ENCODE results near the gene RFTN1. TPM values are rescaled to one million over a fixed set of nuclear protein-coding genes. Genes with fewer than 3 reads are reported as not detected.
"Not testable (repeated sequence)": the region's sequence is repeated elsewhere in the genome, so short reads cannot be mapped to it uniquely, and the experiment has no call there.

Gene RFTN1
- total RNA-seq, 2 experiments from 2014 or later, result 111 to 114 TPM

- CTCF ChIA-PET, POLR2A ChIA-PET: not testable (repeated sequence)
Measured at GRCh38 chr3:16310486-16310885, 203.0 kb downstream of the RFTN1 start.

GRCh38 chr3:16309558-16309957 is 203.9 kb downstream of the RFTN1 start:
- ChIA-PET CTCF (interaction anchor here (1.2 kb wide), 1 partner anchor 15 kb away, joined by 5 read pairs; no protein-coding TSS in a partner anchor), POLR2A (no interaction called here)

- POLR2A ChIA-PET, result interaction anchor here (1.5 kb wide), 1 partner anchor 44 kb away, joined by 5 read pairs; the partner anchor contains the start of genes DPH3 and OXNAD1
- CTCF ChIA-PET, result interaction anchor here (0.7 to 2.3 kb wide), 3 partner anchors 14 to 20 kb away, joined by 3 to 9 read pairs (median 5); no protein-coding TSS in a partner anchor
Measured at GRCh38 chr3:16308727-16309126, 204.8 kb downstream of the RFTN1 start.

- ChIA-PET POLR2A (interaction anchor here (1.5 kb wide), 1 partner anchor 43 kb away, joined by 5 read pairs; the partner anchor contains the start of genes DPH3 and OXNAD1), CTCF (interaction anchor here (0.6 to 2.3 kb wide), 5 partner anchors 13 to 200 kb away, joined by 3 to 9 read pairs (median 3); no protein-coding TSS in a partner anchor)
Measured at GRCh38 chr3:16307832-16308531, 205.5 kb downstream of the RFTN1 start.

GRCh38 chr3:16305111-16305541 is 208.4 kb downstream of the RFTN1 start:
- POLR2A ChIA-PET, result interaction anchor here (0.6 kb wide), 1 partner anchor 212 kb away, joined by 3 read pairs; no protein-coding TSS in a partner anchor
- CTCF ChIA-PET, result interaction anchor here (1.7 to 3.8 kb wide), 2 partner anchors 14 to 16 kb away, joined by 14 to 19 read pairs; no protein-coding TSS in a partner anchor

GRCh38 chr3:16304061-16305010 is 209.2 kb downstream of the RFTN1 start:
- POLR2A ChIA-PET, result interaction anchor here (1.3 kb wide), 1 partner anchor 18 kb away, joined by 3 read pairs; no protein-coding TSS in a partner anchor
- CTCF ChIA-PET, result interaction anchor here (1.1 to 3.8 kb wide), 4 partner anchors 9 to 94 kb away, joined by 3 to 19 read pairs (median 8); no protein-coding TSS in a partner anchor

GRCh38 chr3:16303037-16303575 is 210.4 kb downstream of the RFTN1 start:
- POLR2A ChIA-PET, result no interaction called here
- CTCF ChIA-PET, result interaction anchor here (0.5 to 3.8 kb wide), 4 partner anchors 10 to 92 kb away, joined by 3 to 19 read pairs (median 4); no protein-coding TSS in a partner anchor

GRCh38 chr3:16302082-16302631 is 211.3 kb downstream of the RFTN1 start:
- ChIA-PET POLR2A (no interaction called here), CTCF (interaction anchor here (1.2 kb wide), 1 partner anchor 13 kb away, joined by 3 read pairs; no protein-coding TSS in a partner anchor)

GRCh38 chr3:16301507-16301906 is 212.0 kb downstream of the RFTN1 start:
- POLR2A ChIA-PET, result interaction anchor here (0.6 kb wide), 1 partner anchor 739 kb away, joined by 3 read pairs; no protein-coding TSS in a partner anchor
- CTCF ChIA-PET, result interaction anchor here (1.0 to 2.2 kb wide), 6 partner anchors 12 to 240 kb away, joined by 3 to 12 read pairs (median 6); partner anchors contain the start of genes DPH3 and OXNAD1

- CTCF ChIA-PET, result interaction anchor here (0.6 to 2.2 kb wide), 8 partner anchors 11 to 240 kb away, joined by 3 to 12 read pairs (median 6); partner anchors contain the start of genes DPH3 and OXNAD1
- POLR2A ChIA-PET, result no interaction called here
Measured at GRCh38 chr3:16300881-16301359, 212.6 kb downstream of the RFTN1 start.

- POLR2A ChIA-PET, result interaction anchor here (0.6 kb wide), 1 partner anchor 597 kb away, joined by 3 read pairs; no protein-coding TSS in a partner anchor
Measured at GRCh38 chr3:16300307-16300706, 213.2 kb downstream of the RFTN1 start.

GRCh38 chr3:16299746-16300145 is 213.8 kb downstream of the RFTN1 start:
- CTCF ChIA-PET, result interaction anchor here (0.6 to 2.2 kb wide), 3 partner anchors 8 to 28 kb away, joined by 3 to 12 read pairs (median 6); no protein-coding TSS in a partner anchor
- POLR2A ChIA-PET, result no interaction called here

More at GRCh38 chr3:16300307-16300706, 213.2 kb downstream of the RFTN1 start:
- CTCF ChIA-PET, result interaction anchor here (0.6 to 2.2 kb wide), 7 partner anchors 9 to 35 kb away, joined by 3 to 12 read pairs (median 6); partner anchors contain the start of genes DPH3 and OXNAD1

- POLR2A ChIA-PET, result no interaction called here
Measured at GRCh38 chr3:16298891-16299290, 214.6 kb downstream of the RFTN1 start.

GRCh38 chr3:16297997-16298885 is 215.3 kb downstream of the RFTN1 start:
- ChIA-PET CTCF (no interaction called here), POLR2A (no interaction called here)

More at GRCh38 chr3:16298891-16299290, 214.6 kb downstream of the RFTN1 start:
- CTCF ChIA-PET, result no interaction called here

GRCh38 chr3:16295298-16295890 is 218.1 kb downstream of the RFTN1 start:
- ChIA-PET POLR2A (interaction anchor here (1.2 kb wide), 1 partner anchor 11 kb away, joined by 3 read pairs; no protein-coding TSS in a partner anchor), CTCF (interaction anchor here (1.3 to 2.1 kb wide), 4 partner anchors 12 to 217 kb away, joined by 5 to 9 read pairs (median 6); no protein-coding TSS in a partner anchor)

- ChIA-PET CTCF (interaction anchor here (1.3 to 2.1 kb wide), 4 partner anchors 13 to 218 kb away, joined by 5 to 9 read pairs (median 6); no protein-coding TSS in a partner anchor), POLR2A (no interaction called here)
Measured at GRCh38 chr3:16294844-16295243, 218.7 kb downstream of the RFTN1 start.

Measured in activated CD8-positive, alpha-beta memory T cell treated with anti-CD3 and anti-CD28 coated beads for 36 hours (primary cell).